HepG2 (cell line): ENCODE data around the gene KLF16. TPM values are rescaled to one million over a fixed set of nuclear protein-coding genes. Genes with fewer than 3 reads are reported as not detected.
A peak's percentile ranks its signal among the peaks of the same experiment; 100 is the strongest.

ENCODE experiments used
- ARNT ChIP-seq: fragments of 450-650 bp; IDR thresholded peaks from 2 replicates; pipeline ENCODE4 v1.6.1; 2017
- ARNT2 ChIP-seq: sonication (generic); formaldehyde crosslinking; IDR thresholded peaks from 2 replicates; pipeline ENCODE4 v1.8.0; 2022; ENCODE audit warnings: mild to moderate bottlenecking, low read depth, missing genetic modification reagents, moderate library complexity
- ATF7-NPFF ChIP-seq: sonication (generic); formaldehyde crosslinking; IDR thresholded peaks from 2 replicates; pipeline ENCODE4 v1.8.1; 2023; ENCODE audit warnings: mild to moderate bottlenecking, low read depth, missing genetic modification reagents, moderate library complexity
- BHLHE40 ChIP-seq: IDR thresholded peaks from 2 replicates; pipeline ENCODE4 v1.6.1; 2011; ENCODE audit warnings: low read length, improper control_type of control experiment
- CREB1 ChIP-seq, 2 experiments: fragments of 450-650 bp in 1 of 2; IDR thresholded peaks; 2 replicates each; pipeline ENCODE4 v1.6.1; 2016 to 2017; ENCODE audit warnings: control low read depth in 1 of 2, mild to moderate bottlenecking in 1 of 2, missing compliant biosample characterization in 1 of 2, missing genetic modification characterization in 1 of 2
- EHMT2 ChIP-seq: fragments of 200-600 bp; sonication (generic); IDR thresholded peaks from 2 replicates; pipeline ENCODE4 v1.7.0; 2017; ENCODE audit warnings: antibody characterized with exemption, low read depth, low read length, borderline replicate concordance
- ELF1 ChIP-seq: sonication (generic); formaldehyde crosslinking; IDR thresholded peaks from 2 replicates; pipeline ENCODE4 v1.4.0; 2020; ENCODE audit warnings: missing genetic modification reagents
- GFI1 ChIP-seq: sonication (generic); formaldehyde crosslinking; IDR thresholded peaks from 2 replicates; pipeline ENCODE4 v1.5.0; 2020; ENCODE audit warnings: missing genetic modification reagents, mild to moderate bottlenecking, borderline replicate concordance
- HMGA1 ChIP-seq: sonication (generic); formaldehyde crosslinking; conservative IDR thresholded peaks from 2 replicates; pipeline ENCODE4 v1.4.0; 2020; ENCODE audit warnings: missing genetic modification reagents
- KDM3A ChIP-seq: IDR thresholded peaks from 2 replicates; pipeline ENCODE4 v1.6.1; 2018; ENCODE audit warnings: low read depth, missing compliant biosample characterization
- KLF12 ChIP-seq: sonication (generic); formaldehyde crosslinking; IDR thresholded peaks from 2 replicates; pipeline ENCODE4 v1.4.0; 2020; ENCODE audit warnings: missing genetic modification reagents, borderline replicate concordance
- KLF9 ChIP-seq: IDR thresholded peaks from 2 replicates; pipeline ENCODE4 v1.6.1; 2016; ENCODE audit warnings: low read depth
- NBN ChIP-seq: fragments of 450-650 bp; conservative IDR thresholded peaks from 2 replicates; pipeline ENCODE4 v1.6.1; 2017
- NFYB ChIP-seq: sonication (generic); formaldehyde crosslinking; IDR thresholded peaks from 2 replicates; pipeline ENCODE4 v1.4.0; 2020; ENCODE audit warnings: missing genetic modification reagents
- NPAS2 ChIP-seq: sonication (generic); formaldehyde crosslinking; IDR thresholded peaks from 2 replicates; pipeline ENCODE4 v1.8.0; 2022; ENCODE audit warnings: mild to moderate bottlenecking, missing genetic modification reagents, borderline replicate concordance
- PHF21A ChIP-seq: sonication (generic); formaldehyde crosslinking; IDR thresholded peaks from 2 replicates; pipeline ENCODE4 v1.5.0; 2020; ENCODE audit warnings: mild to moderate bottlenecking, missing genetic modification reagents
- RFX5 ChIP-seq: IDR thresholded peaks from 2 replicates; pipeline ENCODE4 v1.6.1; 2011; ENCODE audit warnings: low read depth, low read length, improper control_type of control experiment
- SAP130 ChIP-seq: IDR thresholded peaks from 2 replicates; pipeline ENCODE4 v1.6.1; 2016; ENCODE audit warnings: low read depth
- SPEN ChIP-seq: sonication (generic); formaldehyde crosslinking; IDR thresholded peaks from 2 replicates; pipeline ENCODE4 v1.5.1; 2020; ENCODE audit warnings: low read depth, mild to moderate bottlenecking, missing genetic modification reagents
- XBP1 ChIP-seq: sonication (generic); formaldehyde crosslinking; IDR thresholded peaks from 2 replicates; pipeline ENCODE4 v1.5.0; 2020; ENCODE audit warnings: missing genetic modification reagents
- ZFP41 ChIP-seq: sonication (generic); formaldehyde crosslinking; IDR thresholded peaks from 2 replicates; pipeline ENCODE4 v1.4.0; 2020; ENCODE audit warnings: mild to moderate bottlenecking, missing genetic modification reagents, borderline replicate concordance
- ZNF20 ChIP-seq: sonication (generic); formaldehyde crosslinking; IDR thresholded peaks from 2 replicates; pipeline ENCODE4 v1.4.0; 2020; ENCODE audit warnings: mild to moderate bottlenecking, moderate library complexity, missing genetic modification reagents
- ZNF234 ChIP-seq: sonication (generic); formaldehyde crosslinking; conservative IDR thresholded peaks from 2 replicates; pipeline ENCODE4 v1.5.1; 2020; ENCODE audit warnings: mild to moderate bottlenecking, missing genetic modification reagents
- ZNF264 ChIP-seq: sonication (generic); formaldehyde crosslinking; IDR thresholded peaks from 2 replicates; pipeline ENCODE4 v1.4.0; 2020; ENCODE audit warnings: missing genetic modification reagents
- ZNF367 ChIP-seq: sonication (generic); formaldehyde crosslinking; IDR thresholded peaks from 2 replicates; pipeline ENCODE4 v1.4.0; 2020; ENCODE audit warnings: missing genetic modification reagents, borderline replicate concordance
- ZNF382 ChIP-seq: sonication (generic); formaldehyde crosslinking; IDR thresholded peaks from 2 replicates; pipeline ENCODE4 v1.5.0; 2020; ENCODE audit warnings: missing genetic modification reagents, mild to moderate bottlenecking, borderline replicate concordance
- ZNF570 ChIP-seq: sonication (generic); formaldehyde crosslinking; IDR thresholded peaks from 2 replicates; pipeline ENCODE4 v1.4.0; 2020; ENCODE audit warnings: mild to moderate bottlenecking, missing genetic modification reagents, borderline replicate concordance
- ZNF572 ChIP-seq: sonication (generic); formaldehyde crosslinking; IDR thresholded peaks from 2 replicates; pipeline ENCODE4 v1.5.1; 2020; ENCODE audit warnings: mild to moderate bottlenecking, missing genetic modification reagents
- ZNF709 ChIP-seq: sonication (generic); formaldehyde crosslinking; IDR thresholded peaks from 2 replicates; pipeline ENCODE4 v1.5.0; 2020; ENCODE audit warnings: mild to moderate bottlenecking, missing genetic modification reagents
- ZNF746 ChIP-seq: sonication (generic); formaldehyde crosslinking; IDR thresholded peaks from 2 replicates; pipeline ENCODE4 v1.8.0; 2022; ENCODE audit warnings: mild to moderate bottlenecking, missing genetic modification reagents
- ZNF75D ChIP-seq: sonication (generic); formaldehyde crosslinking; IDR thresholded peaks from 2 replicates; pipeline ENCODE4 v1.8.1; 2023; ENCODE audit warnings: missing genetic modification reagents, mild to moderate bottlenecking, borderline replicate concordance
- ZSCAN25 ChIP-seq: sonication (generic); formaldehyde crosslinking; IDR thresholded peaks from 2 replicates; pipeline ENCODE4 v1.8.0; 2022; ENCODE audit warnings: mild to moderate bottlenecking, missing genetic modification reagents
- ZSCAN9 ChIP-seq: IDR thresholded peaks from 2 replicates; pipeline ENCODE4 v1.6.1; 2016; ENCODE audit warnings: borderline replicate concordance
- polyA plus RNA-seq, 8 experiments: library from polyadenylated mRNA; depleted of rRNA in 3 of 8; stranded (reverse) in 7 of 8; unstranded in 1 of 8; fragments of >200 nt; fragmentation: Illumina TruSeq in 4 of 8; extraction: Trizol in 4 of 8; gene quantifications; 2 replicates each; pipeline versions ENCODE4 v1.2.1 to v1.2.3, GENCODE V29; 2011 to 2016; ENCODE audit warnings: low read depth in 4 of 8, missing spikeins in 1 of 8, mixed read lengths in 1 of 8; ENCODE audit not compliant: insufficient read depth in 1 of 8
- total RNA-seq, 5 experiments: library from RNA; depleted of rRNA; stranded (reverse); fragments of >200 nt; fragmentation: Illumina TruSeq; extraction: Trizol; gene quantifications; 2 replicates each; pipeline ENCODE4 v1.2.3, GENCODE V29; 2016; ENCODE audit warnings: low read depth in 1 of 5

KLF16 gene
- total and polyA plus RNA-seq, 2 of the 13 experiments (the other 11 are each of a cell fraction or from before 2014, with no cell fraction given), result 3.5 to 6.7 TPM

- peak; percentile 77 for TF ChIP-seq CREB1 (IDR thresholded peaks at IDR 0.05)
- no peak; the same call in 1 of the 2 replicates for TF ChIP-seq CREB1 (CRISPR knock-in tag; IDR thresholded peaks at IDR 0.05)
- TF ChIP-seq GFI1, result no peak
- TF ChIP-seq ARNT2 (CRISPR knock-in tag), result peak; percentile 57; the same call in 1 of the 2 replicates
- no peak for TF ChIP-seq ATF7-NPFF
- no peak for TF ChIP-seq EHMT2
- TF ChIP-seq ELF1, result peak; percentile 76
- TF ChIP-seq NBN, result no peak
- no peak for TF ChIP-seq ZNF709 (CRISPR knock-in tag)
- no peak for TF ChIP-seq KLF9 (CRISPR knock-in tag)
- no peak for TF ChIP-seq ZNF20 (CRISPR knock-in tag)
- TF ChIP-seq ZNF75D (CRISPR knock-in tag), result no peak
- peak; percentile 88 for TF ChIP-seq SAP130
- no peak for TF ChIP-seq ZFP41
- TF ChIP-seq BHLHE40, result peak; percentile 84
- peak; percentile 15; the same call in 1 of the 2 replicates for TF ChIP-seq NFYB (CRISPR knock-in tag)
- TF ChIP-seq KLF12 (CRISPR knock-in tag), result peak; percentile 78
- TF ChIP-seq ZNF572 (CRISPR knock-in tag), result no peak
- TF ChIP-seq ZNF234 (CRISPR knock-in tag), result no peak
- TF ChIP-seq SPEN, result peak; percentile 91
- no peak for TF ChIP-seq KDM3A
- no peak for TF ChIP-seq NPAS2
- peak; percentile 16; the same call in 1 of the 2 replicates for TF ChIP-seq PHF21A (CRISPR knock-in tag)
- TF ChIP-seq ZSCAN9, result no peak
- TF ChIP-seq XBP1, result no peak
- no peak for TF ChIP-seq ZNF382 (CRISPR knock-in tag)
- 0 out of 2 replicates have a peak, but pooled peaks have one; percentile 14 for TF ChIP-seq ZSCAN25
- TF ChIP-seq ZNF367 (CRISPR knock-in tag), result no peak
- TF ChIP-seq HMGA1 (CRISPR knock-in tag), result no peak
- TF ChIP-seq RFX5, result no peak; the same call in 1 of the 2 replicates
- TF ChIP-seq ZNF264 (CRISPR knock-in tag), result no peak
- no peak for TF ChIP-seq ARNT
- TF ChIP-seq ZNF570 (CRISPR knock-in tag), result no peak
- TF ChIP-seq ZNF746 (CRISPR knock-in tag), result peak; percentile 30; the same call in 1 of the 2 replicates
Observed at GRCh38 chr19:1905110-1905862, 41.9 kb upstream of the KLF16 start, which contains the start of the genes ADAT3 and SCAMP4 (continued).
